ENCODE data around the gene RELT.

Gene RELT

DNA sequence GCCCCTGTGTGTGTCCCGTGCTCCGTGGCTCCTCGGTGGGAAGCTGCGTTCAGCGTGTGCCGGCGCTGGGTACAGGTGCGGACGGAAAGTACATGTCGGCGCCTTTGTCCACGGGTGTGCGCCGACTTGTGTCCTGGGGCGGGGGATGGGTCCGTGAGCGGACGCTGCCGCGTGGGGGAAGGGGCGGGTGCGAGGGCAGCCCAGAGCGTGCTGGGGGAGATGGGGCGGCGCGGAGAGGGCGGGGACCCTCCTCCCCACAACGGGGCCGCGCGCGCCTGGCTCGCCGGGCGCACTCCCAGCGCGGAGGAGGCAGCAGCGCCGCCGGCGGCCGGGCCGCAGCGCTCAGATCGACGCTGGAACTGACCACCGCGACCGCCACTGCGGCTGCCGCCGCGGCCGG lies 33.6 kb upstream of the RELT start:
- Histone ChIP-seq H4K20me1 (ENCODE audit: low read depth, low read length) (no peaks in the 10 kb centered on the region), H3K9ac (ENCODE audit: low read length) (no peak overlapping the region), H3K4me3 (ENCODE audit: insufficient read depth, low read length, poor library complexity, severe bottlenecking) (no peak overlapping the region), H3K27ac (ENCODE audit: low read depth, low read length) (no peak overlapping the region), H3K9me3 (ENCODE audit: insufficient read depth, low read length) (no peaks in the 10 kb centered on the region), H3K27me3 (ENCODE audit: low read length) (no peaks in the 10 kb centered on the region), H3K79me2 (ENCODE audit: insufficient read depth, low read length) (no peaks in the 10 kb centered on the region), H3F3A (ENCODE audit: insufficient read depth) (no peaks in the 10 kb centered on the region), H3K4me2 (ENCODE audit: low read depth, low read length, poor library complexity, severe bottlenecking) (no peak overlapping the region), H3K36me3 (ENCODE audit: low read length) (no peaks in the 10 kb centered on the region), H2AFZ (ENCODE audit: low read depth, low read length, severe bottlenecking) (no peak overlapping the region), H3K9me2 (replicated peaks; ENCODE audit: insufficient read depth, low read length) (no peaks in the 10 kb centered on the region)
- no peak for TF ChIP-seq EZH2phosphoT487 (conservative IDR thresholded peaks at IDR 0.05; ENCODE audit: low read length)
- TF ChIP-seq, protein P1, sequence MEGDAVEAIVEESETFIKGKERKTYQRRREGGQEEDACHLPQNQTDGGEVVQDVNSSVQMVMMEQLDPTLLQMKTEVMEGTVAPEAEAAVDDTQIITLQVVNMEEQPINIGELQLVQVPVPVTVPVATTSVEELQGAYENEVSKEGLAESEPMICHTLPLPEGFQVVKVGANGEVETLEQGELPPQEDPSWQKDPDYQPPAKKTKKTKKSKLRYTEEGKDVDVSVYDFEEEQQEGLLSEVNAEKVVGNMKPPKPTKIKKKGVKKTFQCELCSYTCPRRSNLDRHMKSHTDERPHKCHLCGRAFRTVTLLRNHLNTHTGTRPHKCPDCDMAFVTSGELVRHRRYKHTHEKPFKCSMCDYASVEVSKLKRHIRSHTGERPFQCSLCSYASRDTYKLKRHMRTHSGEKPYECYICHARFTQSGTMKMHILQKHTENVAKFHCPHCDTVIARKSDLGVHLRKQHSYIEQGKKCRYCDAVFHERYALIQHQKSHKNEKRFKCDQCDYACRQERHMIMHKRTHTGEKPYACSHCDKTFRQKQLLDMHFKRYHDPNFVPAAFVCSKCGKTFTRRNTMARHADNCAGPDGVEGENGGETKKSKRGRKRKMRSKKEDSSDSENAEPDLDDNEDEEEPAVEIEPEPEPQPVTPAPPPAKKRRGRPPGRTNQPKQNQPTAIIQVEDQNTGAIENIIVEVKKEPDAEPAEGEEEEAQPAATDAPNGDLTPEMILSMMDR (IDR thresholded peaks at IDR 0.05; ENCODE audit: insufficient read depth, low read length, poor library complexity, severe bottlenecking) = no peak

- no peak overlapping the region for H3K4me2 ChIP-seq (ENCODE audit: low read depth, low read length, poor library complexity, severe bottlenecking)
- H3K27ac ChIP-seq (ENCODE audit: low read depth, low read length) = no peak overlapping the region
- H3F3A ChIP-seq (ENCODE audit: insufficient read depth) = no peaks in the 10 kb centered on the region
- no peaks in the 10 kb centered on the region for H3K36me3 ChIP-seq (ENCODE audit: low read length)
- no peaks in the 10 kb centered on the region for H3K27me3 ChIP-seq (ENCODE audit: low read length)
- no peak overlapping the region for H2AFZ ChIP-seq (ENCODE audit: low read depth, low read length, severe bottlenecking)
- H3K79me2 ChIP-seq (ENCODE audit: insufficient read depth, low read length) = no peaks in the 10 kb centered on the region
- H3K4me3 ChIP-seq (ENCODE audit: insufficient read depth, low read length, poor library complexity, severe bottlenecking) = no peak overlapping the region
- no peaks in the 10 kb centered on the region for H3K9me3 ChIP-seq (ENCODE audit: insufficient read depth, low read length)
- H3K9me2 ChIP-seq (replicated peaks; ENCODE audit: insufficient read depth, low read length) = no peaks in the 10 kb centered on the region
- no peaks in the 10 kb centered on the region for H4K20me1 ChIP-seq (ENCODE audit: low read depth, low read length)
- no peak overlapping the region for H3K9ac ChIP-seq (ENCODE audit: low read length)
- TF ChIP-seq, protein P1 (IDR thresholded peaks at IDR 0.05; ENCODE audit: insufficient read depth, low read length, poor library complexity, severe bottlenecking) = no peak
- TF ChIP-seq EZH2phosphoT487 (conservative IDR thresholded peaks at IDR 0.05; ENCODE audit: low read length) = no peak
Observed at GRCh38 chr11:73343076-73343873, 32.9 kb upstream of the RELT start.

GRCh38 chr11:73344191-73344607 lies 32.0 kb upstream of the RELT start:
- Histone ChIP-seq H3K9me3 (ENCODE audit: insufficient read depth, low read length) (no peaks in the 10 kb centered on the region), H3K4me3 (ENCODE audit: insufficient read depth, low read length, poor library complexity, severe bottlenecking) (no peak overlapping the region), H3K27me3 (ENCODE audit: low read length) (no peaks in the 10 kb centered on the region), H2AFZ (ENCODE audit: low read depth, low read length, severe bottlenecking) (no peak overlapping the region), H3K9me2 (replicated peaks; ENCODE audit: insufficient read depth, low read length) (no peaks in the 10 kb centered on the region), H4K20me1 (ENCODE audit: low read depth, low read length) (no peaks in the 10 kb centered on the region), H3K4me2 (ENCODE audit: low read depth, low read length, poor library complexity, severe bottlenecking) (no peak overlapping the region), H3K36me3 (ENCODE audit: low read length) (no peaks in the 10 kb centered on the region), H3K79me2 (ENCODE audit: insufficient read depth, low read length) (no peaks in the 10 kb centered on the region), H3K27ac (ENCODE audit: low read depth, low read length) (no peak overlapping the region), H3F3A (ENCODE audit: insufficient read depth) (no peaks in the 10 kb centered on the region), H3K9ac (ENCODE audit: low read length) (no peak overlapping the region)
- TF ChIP-seq, protein P1 (IDR thresholded peaks at IDR 0.05; ENCODE audit: insufficient read depth, low read length, poor library complexity, severe bottlenecking) = no peak
- no peak for TF ChIP-seq EZH2phosphoT487 (conservative IDR thresholded peaks at IDR 0.05; ENCODE audit: low read length)
